Measurements from ENCODE around the gene SERPINA5. TPM values are rescaled to one million over a fixed set of nuclear protein-coding genes. Genes with fewer than 3 reads are reported as not detected.

Gene SERPINA5
- total and polyA plus RNA-seq, 10 of the 15 experiments (the other 5 are each of a cell fraction or from before 2014, with no cell fraction given), result 0.90 TPM; not detected in 9

GRCh38 chr14:94543449-94544124 lies 37.6 kb upstream of the SERPINA5 start:
- no TSS peak for BruUV-seq (replicated peaks)
- Histone ChIP-seq H3K36me3 (ENCODE audit: control insufficient read depth in 2 of 2, insufficient read depth in 2 of 2, low read length in 1 of 2) (no peaks in the 10 kb centered on the region), H3K9me3 (replicated peaks; ENCODE audit: control insufficient read depth, insufficient read depth, low read length) (no peaks in the 10 kb centered on the region; the same call in 2 of the 3 replicates), H2AFZ (ENCODE audit: control insufficient read depth, low read depth, low read length) (no peak overlapping the region), H3K4me3 (no peak overlapping the region), H3K9ac (ENCODE audit: control insufficient read depth, insufficient read depth, low read length) (no peak overlapping the region), H3K4me2 (ENCODE audit: control insufficient read depth, insufficient read depth) (no peak overlapping the region), H3K4me1 (ENCODE audit: control insufficient read depth, insufficient read depth, low read length) (peaks cover 3% of the 10 kb centered on the region; the same call in 1 of the 2 replicates), H3K79me2 (ENCODE audit: control insufficient read depth, insufficient read depth, low read length) (no peaks in the 10 kb centered on the region), H3K27ac (ENCODE audit: control insufficient read depth, insufficient read depth) (no peak overlapping the region), H4K20me1 (ENCODE audit: control insufficient read depth, insufficient read depth) (no peaks in the 10 kb centered on the region), H3K27me3 (replicated peaks in 1 of 2; ENCODE audit: control insufficient read depth in 2 of 2, insufficient read depth in 2 of 2, low read length in 1 of 2) (no peaks in the 10 kb centered on the region; a peak in 1 of 4 replicates)
- DNase-seq (ENCODE audit: low read depth, low spot score) (no peak), ATAC-seq (no peak), FAIRE-seq (no peak)
- intact Hi-C loops (cut with micrococcal nuclease; ENCODE audit: unreplicated experiment), result no loop called here
- WGBS (ENCODE audit: insufficient coverage, insufficient replicate concordance, low lambda C conversion rate, missing lambda C conversion rate), result 27% methylated on average over 15 of the region's 15 CpGs
- ChIA-PET CTCF (interaction anchor here (1.0 kb wide), 1 partner anchor 58 kb away, joined by 3 read pairs; no protein-coding TSS in a partner anchor), POLR2A (no interaction called here), RAD21 (ENCODE audit: unreplicated experiment) (no interaction called here), SMC1A (ENCODE audit: uncharacterized antibody, unreplicated experiment) (no interaction called here)
- no peak for TF ChIP-seq TBL1XR1 (IDR thresholded peaks at IDR 0.05; ENCODE audit: low read depth, low read length)
- TF ChIP-seq IRF3 (IDR thresholded peaks at IDR 0.05), result no peak
- no peak for TF ChIP-seq CEBPZ (IDR thresholded peaks at IDR 0.05; ENCODE audit: low read depth, low read length)
- TF ChIP-seq CEBPB (IDR thresholded peaks at IDR 0.05; ENCODE audit: borderline replicate concordance in 1 of 2, low read depth in 2 of 2, low read length in 2 of 2), result no peak
- no peak for TF ChIP-seq SREBF2 (IDR thresholded peaks at IDR 0.05; ENCODE audit: low read length)
- TF ChIP-seq SMAD1 (IDR thresholded peaks at IDR 0.05; ENCODE audit: low read depth, partially characterized antibody), result no peak
- TF ChIP-seq KDM1A (IDR thresholded peaks at IDR 0.05; ENCODE audit: borderline replicate concordance), result no peak
- TF ChIP-seq POLR2AphosphoS2 (IDR thresholded peaks at IDR 0.05; ENCODE audit: low read depth, low read length), result no peak
- TF ChIP-seq RCOR1 (conservative IDR thresholded peaks at IDR 0.05; ENCODE audit: low read depth, low read length), result no peak
- no peak for TF ChIP-seq NR2C2 (IDR thresholded peaks at IDR 0.05; ENCODE audit: borderline replicate concordance, control insufficient read depth, insufficient read length, low read depth)
- in situ Hi-C loops (cut with MboI), result no loop called here
